ENCODE measurements around the gene DOK3. TPM values are rescaled to one million over a fixed set of nuclear protein-coding genes. Genes with fewer than 3 reads are reported as not detected.

The DOK3 gene
- total RNA-seq, 1 experiment from 2014 or later = 14.5 TPM

GRCh38 chr5:177469750-177470525 is 39.7 kb downstream of the DOK3 start:
- peaks cover 26% of the 10 kb centered on the region for H3K4me1 Mint-ChIP-seq (ENCODE audit: low read depth, unreplicated experiment)
- intact Hi-C loops (cut with micrococcal nuclease; ENCODE audit: unreplicated experiment) = no loop called here
- DNase-seq = no peak
- peaks cover 88% of the 10 kb centered on the region for H3K36me3 Mint-ChIP-seq (ENCODE audit: insufficient read depth, unreplicated experiment)
- no peaks in the 10 kb centered on the region for H3K27me3 Mint-ChIP-seq (ENCODE audit: unreplicated experiment)
- TF ChIP-seq CTCF (IDR thresholded peaks at IDR 0.05; ENCODE audit: unreplicated experiment) = no peak
- no peaks in the 10 kb centered on the region for H3K9me3 Mint-ChIP-seq (ENCODE audit: low read depth, unreplicated experiment)
- no peak overlapping the region for H3K4me3 Mint-ChIP-seq (ENCODE audit: low read depth, unreplicated experiment)
- H3K27ac Mint-ChIP-seq (ENCODE audit: unreplicated experiment) = no peak overlapping the region
- CTCF ChIA-PET = interaction anchor here (1.1 to 1.2 kb wide), 2 partner anchors 12 to 14 kb away, joined by 4 read pairs; no protein-coding TSS in a partner anchor
- BruUV-seq (replicated peaks) = no TSS peak

GRCh38 chr5:177468685-177469628 is 40.7 kb downstream of the DOK3 start:
- H3K4me1 Mint-ChIP-seq (ENCODE audit: low read depth, unreplicated experiment) = peaks cover 26% of the 10 kb centered on the region
- CTCF ChIA-PET = interaction anchor here (1.1 to 1.2 kb wide), 2 partner anchors 11 to 13 kb away, joined by 4 read pairs; no protein-coding TSS in a partner anchor
- H3K27ac Mint-ChIP-seq (ENCODE audit: unreplicated experiment) = no peak overlapping the region
- no peak for TF ChIP-seq CTCF (IDR thresholded peaks at IDR 0.05; ENCODE audit: unreplicated experiment)
- no peaks in the 10 kb centered on the region for H3K9me3 Mint-ChIP-seq (ENCODE audit: low read depth, unreplicated experiment)
- no peaks in the 10 kb centered on the region for H3K27me3 Mint-ChIP-seq (ENCODE audit: unreplicated experiment)
- no peak overlapping the region for H3K4me3 Mint-ChIP-seq (ENCODE audit: low read depth, unreplicated experiment)
- no TSS peak for BruUV-seq (replicated peaks)
- H3K36me3 Mint-ChIP-seq (ENCODE audit: insufficient read depth, unreplicated experiment) = peaks cover 88% of the 10 kb centered on the region
- intact Hi-C loops (cut with micrococcal nuclease; ENCODE audit: unreplicated experiment) = no loop called here
- no peak for DNase-seq

GRCh38 chr5:177468329-177468684 is 41.3 kb downstream of the DOK3 start:
- no peak for TF ChIP-seq CTCF (IDR thresholded peaks at IDR 0.05; ENCODE audit: unreplicated experiment)
- H3K4me3 Mint-ChIP-seq (ENCODE audit: low read depth, unreplicated experiment) = no peak overlapping the region
- no TSS peak for BruUV-seq (replicated peaks)
- H3K9me3 Mint-ChIP-seq (ENCODE audit: low read depth, unreplicated experiment) = no peaks in the 10 kb centered on the region
- no peak for DNase-seq
- H3K27ac Mint-ChIP-seq (ENCODE audit: unreplicated experiment) = no peak overlapping the region
- intact Hi-C loops (cut with micrococcal nuclease; ENCODE audit: unreplicated experiment) = no loop called here
- peaks cover 26% of the 10 kb centered on the region for H3K4me1 Mint-ChIP-seq (ENCODE audit: low read depth, unreplicated experiment)
- CTCF ChIA-PET = interaction anchor here (1.1 kb wide), 1 partner anchor 13 kb away, joined by 4 read pairs; no protein-coding TSS in a partner anchor
- no peaks in the 10 kb centered on the region for H3K27me3 Mint-ChIP-seq (ENCODE audit: unreplicated experiment)
- H3K36me3 Mint-ChIP-seq (ENCODE audit: insufficient read depth, unreplicated experiment) = peaks cover 88% of the 10 kb centered on the region

- Mint-ChIP-seq H3K27me3 (ENCODE audit: unreplicated experiment) (no peaks in the 10 kb centered on the region), H3K27ac (ENCODE audit: unreplicated experiment) (no peak overlapping the region), H3K4me1 (ENCODE audit: low read depth, unreplicated experiment) (peaks cover 26% of the 10 kb centered on the region), H3K9me3 (ENCODE audit: low read depth, unreplicated experiment) (no peaks in the 10 kb centered on the region), H3K4me3 (ENCODE audit: low read depth, unreplicated experiment) (no peak overlapping the region), H3K36me3 (ENCODE audit: insufficient read depth, unreplicated experiment) (peaks cover 90% of the 10 kb centered on the region)
- no peak for TF ChIP-seq CTCF (IDR thresholded peaks at IDR 0.05; ENCODE audit: unreplicated experiment)
- no TSS peak for BruUV-seq (replicated peaks)
- CTCF ChIA-PET = no interaction called here
- DNase-seq = no peak
- intact Hi-C loops (cut with micrococcal nuclease; ENCODE audit: unreplicated experiment) = no loop called here
Measured at GRCh38 chr5:177467436-177467835, 42.2 kb downstream of the DOK3 start.
